Neural progenitor cell (in vitro differentiated cells): ENCODE data around the gene ARF5. TPM values are rescaled to one million over a fixed set of nuclear protein-coding genes. Genes with fewer than 3 reads are reported as not detected.

Source experiments
- DNase-seq: peaks from one replicate; pipeline ENCODE4 v3.0.0-alpha.2; 2016; ENCODE audit warnings: low spot score
- H2AFZ ChIP-seq: fragments of 200-600 bp; sonication (generic); replicated peaks from 2 replicates; pipeline ENCODE4 v1.6.1; 2016; ENCODE audit warnings: antibody characterized with exemption
- H3F3A ChIP-seq: fragments of 200-600 bp; sonication (generic); 2 replicates; pipeline ENCODE4 v1.6.1; 2016; ENCODE audit warnings: antibody characterized with exemption, low read depth
- H3K27ac ChIP-seq: fragments of 200-600 bp; sonication (generic); 2 replicates; pipeline ENCODE4 v1.5.1; 2016; ENCODE audit warnings: mild to moderate bottlenecking
- H3K27me3 ChIP-seq: fragments of 200-600 bp; sonication (generic); 2 replicates; pipeline ENCODE4 v1.6.1; 2016; ENCODE audit warnings: mild to moderate bottlenecking, moderate library complexity
- H3K36me3 ChIP-seq: fragments of 200-600 bp; sonication (generic); 2 replicates; pipeline ENCODE4 v1.5.1; 2016
- H3K4me1 ChIP-seq: fragments of 200-600 bp; sonication (generic); 2 replicates; pipeline ENCODE4 v1.6.1; 2016; ENCODE audit warnings: mixed run types
- H3K4me2 ChIP-seq: fragments of 200-600 bp; sonication (generic); 2 replicates; pipeline ENCODE4 v1.6.1; 2016
- H3K4me3 ChIP-seq: fragments of 200-600 bp; sonication (generic); 2 replicates; pipeline ENCODE4 v1.5.1; 2016
- H3K79me2 ChIP-seq: fragments of 200-600 bp; sonication (generic); 2 replicates; pipeline ENCODE4 v1.6.1; 2016; ENCODE audit warnings: low read depth
- H3K9ac ChIP-seq: fragments of 200-600 bp; sonication (generic); 2 replicates; pipeline ENCODE4 v1.6.1; 2016
- H3K9me3 ChIP-seq: fragments of 200-600 bp; sonication (generic); 2 replicates; pipeline ENCODE4 v1.5.1; 2016; ENCODE audit warnings: low read depth
- H4K20me1 ChIP-seq: fragments of 200-600 bp; sonication (generic); 2 replicates; pipeline ENCODE4 v1.6.1; 2016; ENCODE audit warnings: low read depth
- H3K27ac Mint-ChIP-seq: 3 replicates; pipeline ENCODE4 v1.8.0; 2021; ENCODE audit warnings: mixed read lengths
- H3K27me3 Mint-ChIP-seq: 2 replicates; pipeline ENCODE4 v1.8.0; 2022; ENCODE audit warnings: low read depth, mild to moderate bottlenecking, inconsistent platforms, moderate library complexity, mixed read lengths; ENCODE audit not compliant: insufficient read depth
- H3K36me3 Mint-ChIP-seq: 3 replicates; pipeline ENCODE4 v1.8.0; 2021; ENCODE audit warnings: mixed read lengths
- H3K4me1 Mint-ChIP-seq: 3 replicates; pipeline ENCODE4 v1.8.0; 2021; ENCODE audit warnings: mixed read lengths
- H3K4me3 Mint-ChIP-seq: 3 replicates; pipeline ENCODE4 v1.8.0; 2021; ENCODE audit warnings: mild to moderate bottlenecking, moderate library complexity, mixed read lengths
- H3K9me3 Mint-ChIP-seq: 3 replicates; pipeline ENCODE4 v1.8.0; 2020; ENCODE audit warnings: mixed read lengths
- EZH2 ChIP-seq: fragments of 200-600 bp; sonication (generic); IDR thresholded peaks from 2 replicates; pipeline ENCODE4 v1.6.1; 2017; ENCODE audit warnings: antibody characterized with exemption, mild to moderate bottlenecking, moderate library complexity
- EZH2phosphoT487 ChIP-seq: fragments of 200-600 bp; sonication (generic); IDR thresholded peaks from 2 replicates; pipeline ENCODE4 v1.6.1; 2017; ENCODE audit warnings: antibody characterized with exemption
- total RNA-seq: library from RNA; depleted of rRNA; stranded (reverse); fragments of >200 nt; gene quantifications from 2 replicates; pipeline ENCODE4 v1.2.3, GENCODE V29; 2015; ENCODE audit warnings: low replicate concordance
- TF ChIP-seq, protein P1 (sequence below): fragments of 200-600 bp; sonication (generic); IDR thresholded peaks from 2 replicates; pipeline ENCODE4 v1.5.1; 2017; ENCODE audit warnings: antibody characterized with exemption, mild to moderate bottlenecking

Gene ARF5
- total RNA-seq, 1 donor from 2014 or later, result 229 TPM

DNA sequence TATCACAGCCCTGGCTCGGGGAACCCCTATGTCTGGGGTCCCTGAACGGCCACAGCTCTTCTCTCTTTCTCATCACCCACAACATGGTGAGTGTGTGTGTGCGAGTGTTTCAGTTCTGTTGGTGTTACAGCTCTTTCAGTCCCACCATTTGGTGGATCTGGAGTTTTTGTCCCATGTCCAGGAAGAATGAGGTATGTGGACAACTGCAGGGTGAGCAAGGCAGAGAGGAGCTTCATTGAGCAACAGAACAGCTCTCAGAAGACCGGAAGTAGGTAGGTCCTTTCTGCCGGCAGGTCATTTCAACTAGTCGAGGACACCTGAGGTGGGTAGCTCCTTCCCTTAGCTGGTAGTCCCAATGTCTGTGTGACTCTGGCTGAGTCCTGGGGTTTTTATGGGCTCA, 20.2 kb downstream of the ARF5 start:
- H3K4me3 ChIP-seq, result no peak overlapping the region
- no peaks in the 10 kb centered on the region for H3F3A ChIP-seq
- peaks cover 10% of the 10 kb centered on the region for H3K27me3 Mint-ChIP-seq
- DNase-seq, result no peak
- no peak overlapping the region for H3K27ac ChIP-seq
- H3K36me3 ChIP-seq, result no peaks in the 10 kb centered on the region
- no peaks in the 10 kb centered on the region for H3K79me2 ChIP-seq
- H3K4me1 ChIP-seq, result no peaks in the 10 kb centered on the region
- H3K4me2 ChIP-seq, result no peak overlapping the region
- H2AFZ ChIP-seq, result no peak overlapping the region
- H3K27ac Mint-ChIP-seq, result no peak overlapping the region
- H3K9me3 Mint-ChIP-seq, result peaks cover 6% of the 10 kb centered on the region
- no peaks in the 10 kb centered on the region for H3K27me3 ChIP-seq
- no peaks in the 10 kb centered on the region for H3K36me3 Mint-ChIP-seq
- no peaks in the 10 kb centered on the region for H3K4me1 Mint-ChIP-seq
- no peak for TF ChIP-seq EZH2
- no peak for TF ChIP-seq EZH2phosphoT487
- TF ChIP-seq, protein P1, sequence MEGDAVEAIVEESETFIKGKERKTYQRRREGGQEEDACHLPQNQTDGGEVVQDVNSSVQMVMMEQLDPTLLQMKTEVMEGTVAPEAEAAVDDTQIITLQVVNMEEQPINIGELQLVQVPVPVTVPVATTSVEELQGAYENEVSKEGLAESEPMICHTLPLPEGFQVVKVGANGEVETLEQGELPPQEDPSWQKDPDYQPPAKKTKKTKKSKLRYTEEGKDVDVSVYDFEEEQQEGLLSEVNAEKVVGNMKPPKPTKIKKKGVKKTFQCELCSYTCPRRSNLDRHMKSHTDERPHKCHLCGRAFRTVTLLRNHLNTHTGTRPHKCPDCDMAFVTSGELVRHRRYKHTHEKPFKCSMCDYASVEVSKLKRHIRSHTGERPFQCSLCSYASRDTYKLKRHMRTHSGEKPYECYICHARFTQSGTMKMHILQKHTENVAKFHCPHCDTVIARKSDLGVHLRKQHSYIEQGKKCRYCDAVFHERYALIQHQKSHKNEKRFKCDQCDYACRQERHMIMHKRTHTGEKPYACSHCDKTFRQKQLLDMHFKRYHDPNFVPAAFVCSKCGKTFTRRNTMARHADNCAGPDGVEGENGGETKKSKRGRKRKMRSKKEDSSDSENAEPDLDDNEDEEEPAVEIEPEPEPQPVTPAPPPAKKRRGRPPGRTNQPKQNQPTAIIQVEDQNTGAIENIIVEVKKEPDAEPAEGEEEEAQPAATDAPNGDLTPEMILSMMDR, result no peak
- no peak overlapping the region for H3K9ac ChIP-seq
- no peak overlapping the region for H3K4me3 Mint-ChIP-seq
- no peaks in the 10 kb centered on the region for H4K20me1 ChIP-seq
- no peaks in the 10 kb centered on the region for H3K9me3 ChIP-seq

DNA sequence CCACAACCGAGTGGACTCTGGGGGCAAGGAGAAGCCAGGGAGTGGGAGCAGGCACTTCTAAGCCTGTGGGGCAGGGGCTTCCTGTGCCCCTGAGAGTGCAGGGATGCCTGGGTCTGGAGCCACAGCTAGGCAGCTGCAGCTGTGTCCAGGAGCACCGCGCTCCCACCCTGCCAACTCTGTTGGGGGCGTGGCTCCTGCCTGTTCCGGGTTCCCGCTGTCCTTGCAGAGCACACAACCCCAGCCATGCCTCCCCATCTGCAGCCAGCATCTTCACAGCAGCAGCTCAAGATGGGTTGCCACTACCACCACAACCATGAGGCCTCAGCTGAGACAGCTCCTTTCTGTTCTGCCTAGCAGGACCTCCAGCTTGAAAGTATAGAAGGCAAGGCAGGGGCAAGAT, 21.1 kb downstream of the ARF5 start:
- TF ChIP-seq, protein P1, result no peak
- TF ChIP-seq EZH2, result no peak
- TF ChIP-seq EZH2phosphoT487, result no peak
- Mint-ChIP-seq H3K4me1 (no peaks in the 10 kb centered on the region), H3K9me3 (peaks cover 6% of the 10 kb centered on the region), H3K4me3 (no peak overlapping the region), H3K27me3 (peaks cover 10% of the 10 kb centered on the region), H3K36me3 (no peaks in the 10 kb centered on the region), H3K27ac (no peak overlapping the region)
- H3K9me3 ChIP-seq, result no peaks in the 10 kb centered on the region
- no peak overlapping the region for H2AFZ ChIP-seq
- H3K79me2 ChIP-seq, result no peaks in the 10 kb centered on the region
- H4K20me1 ChIP-seq, result no peaks in the 10 kb centered on the region
- H3K9ac ChIP-seq, result no peak overlapping the region
- no peak overlapping the region for H3K27ac ChIP-seq
- no peaks in the 10 kb centered on the region for H3K36me3 ChIP-seq
- no peak for DNase-seq
- no peaks in the 10 kb centered on the region for H3K4me1 ChIP-seq
- no peaks in the 10 kb centered on the region for H3K27me3 ChIP-seq
- no peak overlapping the region for H3K4me3 ChIP-seq
- no peaks in the 10 kb centered on the region for H3F3A ChIP-seq
- H3K4me2 ChIP-seq, result no peak overlapping the region

DNA sequence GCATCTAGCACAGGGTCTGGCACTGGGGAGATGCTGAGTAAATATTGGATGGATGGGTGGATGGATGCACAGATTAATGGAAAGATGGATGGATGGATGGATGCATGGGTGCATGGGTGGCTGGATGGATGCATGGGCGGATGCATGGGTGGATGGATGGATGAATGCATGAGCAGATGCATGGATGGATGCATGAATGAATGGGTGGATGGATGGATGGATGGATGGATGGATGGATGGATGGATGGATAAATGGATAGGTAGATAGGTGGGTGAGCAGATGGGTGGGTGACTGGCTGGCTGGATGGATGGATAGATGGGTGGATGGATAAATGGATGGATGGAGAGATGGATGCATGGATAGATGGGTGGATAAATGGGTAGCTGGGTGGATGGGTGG, 24.1 kb downstream of the ARF5 start:
- H3K9me3 Mint-ChIP-seq, result peaks cover 4% of the 10 kb centered on the region
- H3K36me3 Mint-ChIP-seq, result no peaks in the 10 kb centered on the region

More for the DNA sequence above, 24.1 kb downstream of the ARF5 start:
- peaks cover 18% of the 10 kb centered on the region for H3K27me3 Mint-ChIP-seq
- Histone ChIP-seq H2AFZ (no peak overlapping the region), H3K4me1 (no peaks in the 10 kb centered on the region), H3K9me3 (no peaks in the 10 kb centered on the region), H4K20me1 (no peaks in the 10 kb centered on the region), H3K27ac (no peak overlapping the region), H3K79me2 (no peaks in the 10 kb centered on the region), H3K4me3 (no peak overlapping the region), H3K36me3 (no peaks in the 10 kb centered on the region), H3F3A (no peaks in the 10 kb centered on the region), H3K27me3 (peaks cover 18% of the 10 kb centered on the region), H3K9ac (no peak overlapping the region), H3K4me2 (no peak overlapping the region)
- TF ChIP-seq, protein P1, result no peak
- TF ChIP-seq EZH2 (no peak), EZH2phosphoT487 (no peak)
- H3K4me1 Mint-ChIP-seq, result no peaks in the 10 kb centered on the region
- DNase-seq, result no peak
- no peak overlapping the region for H3K27ac Mint-ChIP-seq
- H3K4me3 Mint-ChIP-seq, result no peak overlapping the region
